Activated B cell treated with CpG ODN at 0.5 μM for 24 hours (primary cell): ENCODE measurements around the gene PCP2. TPM values are rescaled to one million over a fixed set of nuclear protein-coding genes. Genes with fewer than 3 reads are reported as not detected.

Source experiments
- ATAC-seq: fragments of 200-7000 bp; cut with Tn5 transposase; one replicate; pipeline ENCODE4 v1.10.0; 2021; ENCODE audit warnings: low read depth, mild to moderate bottlenecking, moderate library complexity
- CTCF ChIA-PET: fragments of 350-600 bp; sonication (Branson Sonifier 250); formaldehyde crosslinking; loops from one replicate; lab custom pipeline; 2021; ENCODE audit warnings: antibody characterized with exemption; lab: Charles Lee
- POLR2A ChIA-PET: fragments of 350-600 bp; sonication (Branson Sonifier 250); formaldehyde crosslinking; loops from one replicate; lab custom pipeline; 2021; ENCODE audit warnings: antibody characterized with exemption; lab: Charles Lee
- DNase-seq: peaks from one replicate; pipeline ENCODE4 v3.0.0; 2022
- H3K27ac Mint-ChIP-seq: one replicate; pipeline ENCODE4 v1.8.0; 2020; ENCODE audit warnings: mixed read lengths
- H3K27me3 Mint-ChIP-seq: one replicate; pipeline ENCODE4 v1.8.0; 2021; ENCODE audit warnings: mixed read lengths
- H3K36me3 Mint-ChIP-seq: one replicate; pipeline ENCODE4 v1.8.0; 2021; ENCODE audit warnings: low read depth, mixed read lengths
- H3K4me1 Mint-ChIP-seq: one replicate; pipeline ENCODE4 v1.8.0; 2021; ENCODE audit warnings: mixed read lengths
- H3K4me3 Mint-ChIP-seq: one replicate; pipeline ENCODE4 v1.8.0; 2020; ENCODE audit warnings: mild to moderate bottlenecking, mixed read lengths
- H3K9me3 Mint-ChIP-seq: one replicate; pipeline ENCODE4 v1.8.0; 2020; ENCODE audit warnings: mixed read lengths
- intact Hi-C: fragments of 100-400 bp; cut with micrococcal nuclease; formaldehyde crosslinking; loops from one replicate; pipeline ENCODE4 v1.15.1; 2024
- total RNA-seq: library from RNA; stranded (reverse); gene quantifications from 2 replicates; pipeline ENCODE4 v1.2.3, GENCODE V29; 2022
- TF ChIP-seq, protein P1 (sequence below): fragments of 200-600 bp; IDR thresholded peaks from one replicate; pipeline ENCODE4 v1.8.0; 2022; ENCODE audit warnings: antibody characterized with exemption, mild to moderate bottlenecking

The PCP2 gene
- 2.1 and 2.8 TPM in 2 replicates for total RNA-seq

DNA sequence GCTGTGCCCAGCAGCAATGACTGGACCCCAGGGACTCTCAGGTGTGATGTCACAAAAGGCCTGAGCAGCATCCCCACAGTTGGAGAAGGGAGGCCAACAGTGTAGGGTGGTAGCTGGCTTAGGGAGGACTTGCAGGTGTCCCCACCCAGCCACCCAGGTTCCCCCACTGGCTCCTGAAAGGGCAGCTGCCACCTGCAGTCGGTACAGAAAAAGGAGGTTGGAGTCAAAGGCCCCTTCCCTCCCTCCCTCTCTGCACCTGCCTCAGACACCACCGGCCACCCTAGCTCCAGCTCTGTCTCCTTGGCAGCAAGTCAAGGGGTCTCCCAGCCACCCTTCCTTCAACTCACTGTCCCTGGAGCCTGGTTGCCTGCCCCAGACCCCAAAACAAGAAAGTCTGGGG is at the start of gene PCP2:
Gene PCP2 (minus strand): TSS at position 22 of the 400 bp plus-strand sequence. CDS start 262 bp downstream, outside the sequence.
- no peaks in the 10 kb centered on the region for H3K9me3 Mint-ChIP-seq
- DNase-seq (no peak), ATAC-seq (no peak)
- intact Hi-C loops, result no loop called here
- no peak within 1 kb of the TSS for H3K4me3 Mint-ChIP-seq
- TF ChIP-seq, protein P1, sequence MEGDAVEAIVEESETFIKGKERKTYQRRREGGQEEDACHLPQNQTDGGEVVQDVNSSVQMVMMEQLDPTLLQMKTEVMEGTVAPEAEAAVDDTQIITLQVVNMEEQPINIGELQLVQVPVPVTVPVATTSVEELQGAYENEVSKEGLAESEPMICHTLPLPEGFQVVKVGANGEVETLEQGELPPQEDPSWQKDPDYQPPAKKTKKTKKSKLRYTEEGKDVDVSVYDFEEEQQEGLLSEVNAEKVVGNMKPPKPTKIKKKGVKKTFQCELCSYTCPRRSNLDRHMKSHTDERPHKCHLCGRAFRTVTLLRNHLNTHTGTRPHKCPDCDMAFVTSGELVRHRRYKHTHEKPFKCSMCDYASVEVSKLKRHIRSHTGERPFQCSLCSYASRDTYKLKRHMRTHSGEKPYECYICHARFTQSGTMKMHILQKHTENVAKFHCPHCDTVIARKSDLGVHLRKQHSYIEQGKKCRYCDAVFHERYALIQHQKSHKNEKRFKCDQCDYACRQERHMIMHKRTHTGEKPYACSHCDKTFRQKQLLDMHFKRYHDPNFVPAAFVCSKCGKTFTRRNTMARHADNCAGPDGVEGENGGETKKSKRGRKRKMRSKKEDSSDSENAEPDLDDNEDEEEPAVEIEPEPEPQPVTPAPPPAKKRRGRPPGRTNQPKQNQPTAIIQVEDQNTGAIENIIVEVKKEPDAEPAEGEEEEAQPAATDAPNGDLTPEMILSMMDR, result no peak
- peaks cover 18% of the 10 kb centered on the region for H3K36me3 Mint-ChIP-seq
- ChIA-PET POLR2A (no interaction called here), CTCF (no interaction called here)
- H3K4me1 Mint-ChIP-seq, result peaks cover 48% of the 10 kb centered on the region
- H3K27me3 Mint-ChIP-seq, result no peaks in the 10 kb centered on the region
- H3K27ac Mint-ChIP-seq, result no peak within 1 kb of the TSS

DNA sequence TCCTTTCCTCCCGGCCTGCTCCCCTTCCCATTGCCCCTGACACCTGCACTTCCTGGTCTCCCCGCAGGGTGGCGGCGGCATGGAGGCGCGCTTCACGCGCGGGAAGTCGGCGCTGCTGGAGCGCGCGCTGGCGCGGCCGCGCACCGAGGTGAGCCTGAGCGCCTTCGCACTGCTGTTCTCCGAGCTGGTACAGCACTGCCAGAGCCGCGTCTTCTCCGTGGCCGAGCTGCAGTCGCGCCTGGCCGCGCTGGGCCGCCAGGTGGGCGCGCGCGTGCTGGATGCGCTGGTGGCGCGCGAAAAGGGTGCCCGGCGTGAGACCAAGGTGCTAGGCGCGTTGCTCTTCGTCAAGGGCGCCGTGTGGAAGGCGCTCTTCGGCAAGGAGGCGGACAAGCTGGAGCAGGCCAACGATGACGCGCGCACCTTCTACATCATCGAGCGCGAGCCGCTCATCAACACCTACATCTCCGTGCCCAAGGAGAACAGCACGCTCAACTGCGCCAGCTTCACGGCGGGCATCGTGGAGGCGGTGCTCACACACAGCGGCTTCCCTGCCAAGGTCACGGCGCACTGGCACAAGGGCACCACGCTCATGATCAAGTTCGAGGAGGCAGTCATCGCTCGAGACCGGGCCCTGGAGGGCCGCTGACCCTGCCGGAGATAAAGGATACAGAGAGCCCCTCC is 48.8 kb upstream of the PCP2 start:
- Mint-ChIP-seq H3K27me3 (peaks cover 6% of the 10 kb centered on the region), H3K4me3 (peak overlapping the region; percentile 93), H3K36me3 (peaks cover 36% of the 10 kb centered on the region), H3K9me3 (no peaks in the 10 kb centered on the region), H3K4me1 (peaks cover 55% of the 10 kb centered on the region), H3K27ac (peak overlapping the region; percentile 93)
- DNase-seq, result no peak
- intact Hi-C loops, result loop anchor here (5.0 kb wide), 1 partner anchor 35 kb away; no protein-coding TSS in a partner anchor
- ATAC-seq, result no peak
- ChIA-PET POLR2A (interaction anchor here (1.0 to 2.3 kb wide), 3 partner anchors 12 to 40 kb away, joined by 3 to 10 read pairs (median 8); no protein-coding TSS in a partner anchor), CTCF (interaction anchor here (0.9 to 2.5 kb wide), 2 partner anchors 31 to 118 kb away, joined by 5 to 15 read pairs; no protein-coding TSS in a partner anchor)
- TF ChIP-seq, protein P1, result no peak

DNA sequence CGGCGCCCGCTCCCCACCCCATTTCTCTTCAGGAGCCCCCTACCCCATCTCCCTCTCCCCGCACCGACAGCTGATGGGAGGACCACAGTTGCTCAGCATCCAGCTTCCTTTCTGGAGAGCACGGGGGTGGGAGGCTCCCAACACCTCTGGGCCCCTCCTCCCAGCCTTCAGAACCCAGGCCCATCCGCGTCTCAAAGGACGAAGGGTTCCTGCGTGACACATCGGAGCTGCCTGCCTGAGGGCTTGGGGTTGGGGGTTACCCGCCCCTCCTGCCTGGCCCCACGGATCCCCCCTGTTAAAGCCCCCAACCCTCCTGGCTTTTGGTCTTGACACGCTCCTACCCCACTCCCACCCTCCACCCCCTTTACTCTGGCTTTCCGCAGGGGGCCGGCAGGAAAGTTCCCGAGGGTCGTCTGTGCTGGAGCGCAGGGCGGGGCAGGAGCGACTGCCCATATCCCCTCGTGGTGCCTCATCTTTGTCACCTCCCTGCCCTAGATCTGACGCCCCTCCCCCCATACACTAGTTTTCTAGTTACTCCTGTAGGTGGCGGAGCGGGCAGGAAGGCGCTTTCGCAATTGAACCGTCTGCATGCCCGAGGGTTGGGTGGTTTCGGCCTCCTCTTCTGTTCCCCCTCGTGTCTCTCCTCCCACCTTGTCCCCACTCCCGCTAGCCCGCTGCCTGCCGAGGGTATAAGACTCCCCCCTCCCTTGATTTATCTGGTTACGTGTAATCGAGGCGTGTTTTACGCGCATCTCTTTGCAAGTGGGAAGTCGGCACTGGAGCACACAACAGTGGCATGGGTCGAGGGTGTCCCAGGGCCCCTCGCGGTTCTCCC is 48.0 kb upstream of the PCP2 start:
- Mint-ChIP-seq H3K4me1 (peaks cover 58% of the 10 kb centered on the region), H3K27me3 (peaks cover 12% of the 10 kb centered on the region), H3K4me3 (peak overlapping the region; percentile 93), H3K36me3 (peaks cover 36% of the 10 kb centered on the region), H3K9me3 (no peaks in the 10 kb centered on the region), H3K27ac (peak overlapping the region; percentile 93)
- ATAC-seq, result peak; percentile 67
- intact Hi-C loops, result loop anchor here (1.0 to 5.0 kb wide), 9 partner anchors 13 to 583 kb away; partner anchors contain the start of gene SNAPC2
- TF ChIP-seq, protein P1, result no peak
- DNase-seq, result peak; percentile 65
- ChIA-PET CTCF (interaction anchor here (0.6 to 2.5 kb wide), 41 partner anchors 9 to 583 kb away, joined by 3 to 64 read pairs (median 4); partner anchors contain the start of genes CD209, FCER2, PET100 and RETN), POLR2A (interaction anchor here (0.5 to 2.3 kb wide), 32 partner anchors 7 to 784 kb away, joined by 3 to 45 read pairs (median 6); partner anchors contain the start of genes CD209, FCER2, PET100 and SNAPC2)

DNA sequence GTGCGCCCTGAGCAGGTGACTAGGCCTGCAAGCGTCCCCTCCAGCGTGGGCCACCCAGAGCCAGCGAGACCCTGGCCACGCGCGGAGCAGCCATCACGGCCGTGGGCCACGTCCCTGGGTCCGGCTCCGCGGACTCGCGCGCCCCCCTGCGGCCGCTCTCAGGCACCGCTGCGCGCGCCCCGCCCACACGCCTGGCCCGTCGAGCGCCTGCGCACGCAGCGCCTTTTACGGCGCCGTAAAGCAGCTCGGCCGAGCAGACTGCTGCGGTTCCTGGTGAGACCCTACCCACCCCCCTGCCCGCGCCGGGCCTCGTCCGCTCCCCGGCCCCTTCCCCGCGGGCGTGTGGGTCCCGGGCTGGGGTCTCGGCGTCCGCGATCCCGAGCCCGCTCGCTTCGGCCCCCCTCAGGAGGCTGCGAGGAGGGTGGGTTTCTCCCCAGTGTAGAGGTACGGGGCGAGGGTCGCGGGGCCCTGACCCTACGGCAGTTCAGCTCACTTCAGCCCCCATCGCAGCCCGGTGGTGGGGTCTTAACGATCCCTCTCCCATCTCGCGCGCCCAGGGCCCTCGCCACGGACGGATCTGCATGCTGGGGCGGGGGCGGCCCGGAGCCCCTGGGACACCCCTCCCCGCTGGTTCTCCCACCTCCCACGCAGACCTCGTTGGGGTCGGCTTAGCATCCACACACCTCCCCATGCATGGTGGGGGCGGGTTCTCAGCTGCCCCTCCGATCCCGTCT is 47.3 kb upstream of the PCP2 start, which contains the start of gene TRAPPC5:
Gene TRAPPC5 (plus strand): TSS at position 228 of the 734 bp plus-strand sequence. CDS start 1,421 bp downstream, outside the sequence.
- DNase-seq (peak; percentile 91), ATAC-seq (peak; percentile 53)
- peak within 1 kb of the TSS; percentile 93 for H3K27ac Mint-ChIP-seq
- H3K4me1 Mint-ChIP-seq, result peaks cover 61% of the 10 kb centered on the region
- TF ChIP-seq, protein P1, result peak; percentile 78
- no peaks in the 10 kb centered on the region for H3K9me3 Mint-ChIP-seq
- ChIA-PET CTCF (interaction anchor here (0.6 to 2.5 kb wide), 41 partner anchors 10 to 582 kb away, joined by 3 to 64 read pairs (median 4); partner anchors contain the start of genes CD209, FCER2, PET100 and RETN), POLR2A (interaction anchor here (0.5 to 2.3 kb wide), 32 partner anchors 8 to 784 kb away, joined by 3 to 45 read pairs (median 6); partner anchors contain the start of genes CD209, FCER2, MAP2K7 and PET100)
- peaks cover 31% of the 10 kb centered on the region for H3K36me3 Mint-ChIP-seq
- peak within 1 kb of the TSS; percentile 93 for H3K4me3 Mint-ChIP-seq
- peaks cover 14% of the 10 kb centered on the region for H3K27me3 Mint-ChIP-seq
- intact Hi-C loops, result loop anchor here (1.0 to 5.0 kb wide), 12 partner anchors 14 to 582 kb away; partner anchors contain the start of genes SNAPC2 and STXBP2
